GM19397 (cell line): ENCODE measurements around the gene PTPRK.

Experiments
- ATAC-seq: cut with Tn5 transposase; IDR thresholded peaks from one replicate; pipeline ENCODE4 v1.9.1; 2021; ENCODE audit warnings: mild to moderate bottlenecking, moderate library complexity; ENCODE audit not compliant: unreplicated experiment

The PTPRK gene

DNA sequence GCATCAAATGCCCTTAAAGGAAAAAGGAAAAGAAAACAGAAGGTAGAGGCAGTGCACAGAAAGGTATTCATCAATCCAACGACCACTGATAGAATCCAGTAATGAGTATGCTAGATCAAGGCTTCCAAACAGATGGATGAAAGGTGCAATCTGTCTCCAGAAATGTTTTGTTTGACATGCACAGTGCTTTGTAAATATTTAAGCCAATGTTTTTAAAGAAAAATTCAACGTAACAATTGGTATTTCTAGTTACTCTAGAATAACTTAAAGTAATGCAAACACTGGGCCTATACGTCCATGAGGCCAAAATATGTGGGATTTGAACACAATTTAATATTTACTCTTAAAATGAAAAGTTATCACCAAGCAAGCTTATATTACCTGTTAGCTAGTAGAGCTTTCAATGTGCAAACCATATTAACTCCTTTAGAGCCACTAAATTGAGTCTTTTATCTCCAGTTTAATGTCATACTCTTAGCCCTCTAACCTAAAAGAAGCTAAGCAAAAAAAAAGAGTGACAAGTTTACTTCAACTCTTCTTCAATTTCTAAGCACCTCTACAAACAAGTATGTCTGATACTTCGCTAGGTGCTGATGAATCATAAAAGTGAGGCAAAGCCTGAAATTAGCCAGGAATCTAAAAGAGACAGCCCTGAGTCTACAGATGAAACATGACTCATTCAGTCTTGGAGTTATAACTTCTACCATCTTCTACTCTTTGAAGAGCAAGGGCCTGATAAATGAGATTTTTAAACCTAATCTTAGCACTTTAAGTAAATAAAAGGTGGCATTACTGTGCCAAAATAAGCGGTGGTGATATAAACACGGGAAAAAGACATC lies 169.8 kb downstream of the PTPRK start:
- no peak for ATAC-seq

DNA sequence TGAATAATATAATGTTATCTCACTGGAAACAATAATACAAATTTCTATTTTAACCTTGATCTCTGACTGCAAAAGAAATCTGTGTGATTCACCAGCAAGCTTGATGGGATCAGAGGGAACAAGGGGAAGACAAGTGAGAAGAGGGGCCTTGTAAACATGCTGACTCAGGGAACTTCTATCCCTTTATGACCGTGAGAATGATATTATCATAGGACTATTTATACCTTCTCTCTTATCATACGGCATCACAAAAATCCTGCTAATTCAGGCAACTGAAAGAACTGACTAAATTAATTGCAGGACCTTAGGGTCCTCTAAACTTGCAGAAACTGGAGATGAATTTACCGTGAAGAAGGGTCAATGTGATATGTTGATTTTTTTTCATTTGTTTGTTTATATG lies 173.3 kb downstream of the PTPRK start:
- ATAC-seq, result no peak

DNA sequence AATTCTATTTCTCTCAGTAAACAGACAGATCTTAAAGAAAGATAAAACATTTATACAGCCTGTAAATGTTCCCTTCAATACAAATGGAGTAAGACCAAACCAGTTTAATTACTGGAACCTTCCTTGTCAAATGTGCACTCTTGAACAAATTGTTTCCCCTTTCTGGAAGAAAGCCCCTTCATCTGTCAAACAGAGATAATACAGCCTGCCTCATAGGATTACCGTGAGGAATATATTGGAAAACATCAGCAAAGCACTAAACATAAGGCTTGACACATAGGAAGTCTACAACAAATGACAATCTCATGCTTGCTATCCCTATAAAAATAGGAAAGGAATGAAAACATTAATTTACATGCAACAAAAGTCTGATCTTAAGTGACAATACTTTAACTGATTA lies 173.8 kb downstream of the PTPRK start:
- ATAC-seq, result no peak

DNA sequence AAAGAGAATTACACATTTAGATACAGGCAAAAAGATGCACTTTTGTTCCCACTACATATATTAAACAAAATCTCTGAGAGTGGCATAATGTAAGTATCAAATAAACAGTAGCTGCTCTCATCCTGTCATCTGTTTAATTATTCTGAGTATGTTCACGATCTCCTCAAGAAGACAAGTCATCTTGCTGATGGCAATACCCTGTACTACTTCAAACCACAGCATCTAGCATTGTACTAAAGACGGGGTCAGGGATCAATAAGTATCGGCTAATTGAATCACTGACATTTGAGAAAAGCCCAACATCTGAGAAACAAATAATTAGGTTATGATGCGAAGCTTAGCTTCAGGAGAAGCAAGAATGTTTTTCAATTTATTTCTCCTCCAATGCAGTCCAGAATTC lies 175.1 kb downstream of the PTPRK start:
- ATAC-seq, result no peak

DNA sequence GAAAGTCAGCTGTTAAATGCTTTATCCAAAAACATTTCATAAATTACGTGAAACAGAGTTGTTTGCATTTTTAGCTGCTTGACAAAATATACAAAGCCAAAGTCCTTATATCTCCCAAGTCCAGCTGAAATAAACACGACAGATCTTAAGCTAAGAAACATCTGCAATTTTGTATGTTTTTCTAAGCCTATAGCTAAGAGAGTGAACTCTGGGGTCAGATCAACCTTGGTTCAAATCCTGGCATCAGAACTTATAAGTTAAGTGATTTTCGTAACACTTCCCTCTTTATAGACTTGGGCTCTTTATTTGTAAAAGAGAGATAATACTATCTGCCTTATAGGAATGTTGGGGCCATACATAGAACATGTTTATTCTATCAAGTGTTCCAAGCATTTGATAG lies 176.7 kb downstream of the PTPRK start:
- no peak for ATAC-seq

DNA sequence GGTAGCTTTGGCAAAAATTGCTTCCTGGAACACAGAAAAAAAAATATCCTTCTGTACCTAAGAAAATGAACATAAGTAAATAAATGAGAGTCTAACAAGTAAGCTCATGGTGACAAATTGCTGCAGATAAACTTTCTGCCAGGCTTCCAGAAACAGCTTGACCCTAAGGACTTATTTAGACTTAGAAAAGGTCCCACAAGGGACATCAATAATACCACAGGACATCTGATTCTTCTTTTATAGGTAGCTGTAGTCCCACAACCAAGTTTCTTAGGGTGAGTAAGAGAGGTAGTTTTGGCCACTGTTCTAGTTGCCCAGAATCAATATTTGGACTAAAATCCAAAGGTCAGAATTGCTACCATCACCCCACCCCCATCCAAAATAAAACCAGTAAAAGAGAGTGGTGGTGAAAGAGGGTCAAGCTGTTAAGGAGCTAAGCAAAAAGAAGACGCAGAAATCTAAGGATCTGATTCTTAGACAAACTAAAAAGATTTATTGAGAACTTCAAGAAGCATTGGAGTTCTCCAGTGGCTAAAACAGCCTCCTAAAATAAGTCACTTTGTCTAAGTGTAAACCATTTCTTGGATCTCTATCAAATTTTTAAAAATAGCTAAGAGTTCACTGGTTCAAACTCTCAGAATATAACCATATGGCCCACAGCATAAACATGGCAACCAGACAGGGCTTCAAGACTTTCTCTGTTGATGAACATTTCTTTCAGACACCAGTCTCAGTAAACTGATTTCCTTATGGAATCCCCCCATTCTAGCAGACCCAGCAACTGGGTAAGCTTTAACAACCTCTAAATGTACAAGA lies 180.6 kb downstream of the PTPRK start:
- ATAC-seq, result no peak

DNA sequence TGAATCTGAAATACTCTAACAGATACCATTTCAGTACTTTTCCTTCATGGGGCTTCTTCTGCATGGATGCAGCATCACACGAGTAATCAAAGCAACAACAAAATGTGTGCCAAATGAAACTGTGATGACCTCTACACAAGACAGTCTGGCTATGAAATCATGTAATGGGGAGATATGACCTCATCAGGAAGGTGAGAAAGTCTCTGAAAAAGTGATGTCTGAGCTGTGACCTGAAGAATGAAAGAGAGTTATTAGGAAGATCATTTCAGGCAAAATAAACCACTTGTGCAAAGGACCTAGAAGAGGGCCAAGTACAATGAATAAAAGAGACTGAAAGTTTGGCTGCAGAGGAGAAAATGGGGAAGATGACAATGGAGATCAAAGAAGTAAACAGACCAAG lies 182.8 kb downstream of the PTPRK start:
- no peak for ATAC-seq

DNA sequence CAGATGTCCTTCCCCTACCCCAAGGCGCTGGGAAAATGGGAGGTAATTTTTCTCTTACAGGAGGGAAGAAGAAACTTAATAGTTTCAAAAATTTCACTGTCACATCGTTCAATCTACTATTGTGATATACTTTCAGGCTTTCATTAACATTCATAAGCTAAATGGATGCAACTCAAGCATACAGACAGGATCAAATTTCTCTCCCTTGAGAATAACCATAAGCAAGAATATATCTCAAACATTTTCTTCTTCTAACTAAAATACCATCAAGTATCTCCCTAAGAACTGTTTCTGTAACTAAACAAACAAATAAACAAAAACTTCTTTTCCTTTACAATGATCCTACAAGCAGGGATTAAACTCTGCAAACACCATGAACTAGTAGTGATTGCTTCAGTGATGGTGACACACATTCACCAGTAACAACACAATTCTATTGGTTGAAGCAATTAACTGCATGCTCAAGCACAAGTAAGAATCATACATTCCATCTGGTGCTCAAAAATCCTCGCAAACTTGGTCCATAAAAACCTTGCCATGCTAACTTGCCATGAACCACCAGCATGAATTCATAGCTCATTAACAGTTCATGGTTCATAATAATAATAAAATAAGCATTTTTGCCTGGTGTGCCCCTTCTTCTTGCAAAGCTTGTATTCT lies 183.8 kb downstream of the PTPRK start:
- ATAC-seq, result no peak

DNA sequence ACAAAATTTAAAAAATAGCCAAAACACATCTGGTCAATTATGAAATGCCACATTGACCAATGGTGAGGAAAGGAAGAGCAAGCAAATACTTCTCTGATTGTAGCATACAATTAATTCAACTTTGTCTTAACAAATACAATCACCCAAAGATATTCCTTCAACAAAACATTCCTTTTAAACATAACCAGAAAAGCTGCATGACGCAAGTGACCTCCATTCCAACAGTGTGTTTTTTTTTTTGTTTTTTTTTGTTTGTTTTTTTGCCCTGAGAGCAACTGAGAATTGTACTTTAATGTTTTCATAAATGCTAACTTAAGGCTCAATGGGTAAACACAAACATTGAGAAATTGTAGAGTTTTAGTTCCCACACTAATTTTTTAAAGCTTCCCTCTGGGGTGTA lies 184.4 kb downstream of the PTPRK start:
- no peak for ATAC-seq

DNA sequence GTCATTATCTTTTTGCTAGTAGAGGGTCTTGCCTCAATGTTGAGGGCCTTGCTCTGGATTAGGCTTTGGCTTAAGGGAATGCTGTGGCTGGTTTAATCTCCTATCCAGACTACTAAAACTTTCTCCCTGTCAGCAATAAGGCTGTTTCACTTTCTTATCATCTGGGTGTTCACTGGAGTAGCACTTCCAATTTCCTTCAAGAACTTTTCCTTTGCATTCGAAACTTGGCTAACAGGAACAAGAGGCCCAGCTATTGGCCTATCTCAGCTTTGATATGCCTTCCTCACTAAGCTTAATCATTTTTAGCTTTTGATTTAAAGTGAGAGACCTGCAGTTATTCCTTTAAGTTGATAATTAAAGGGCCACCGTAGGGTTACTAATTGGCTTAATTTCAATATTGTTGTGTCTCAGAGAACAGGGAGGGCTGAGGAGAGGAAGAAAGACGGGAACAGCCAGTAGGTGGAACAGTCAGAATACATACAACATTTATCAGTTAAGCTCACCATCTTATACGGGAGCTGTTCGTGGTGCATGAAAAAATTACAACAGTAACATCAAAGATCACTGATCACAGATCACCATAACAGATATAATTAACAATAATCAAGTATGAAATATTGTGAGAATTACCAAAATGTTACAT lies 186.7 kb downstream of the PTPRK start:
- ATAC-seq, result no peak

DNA sequence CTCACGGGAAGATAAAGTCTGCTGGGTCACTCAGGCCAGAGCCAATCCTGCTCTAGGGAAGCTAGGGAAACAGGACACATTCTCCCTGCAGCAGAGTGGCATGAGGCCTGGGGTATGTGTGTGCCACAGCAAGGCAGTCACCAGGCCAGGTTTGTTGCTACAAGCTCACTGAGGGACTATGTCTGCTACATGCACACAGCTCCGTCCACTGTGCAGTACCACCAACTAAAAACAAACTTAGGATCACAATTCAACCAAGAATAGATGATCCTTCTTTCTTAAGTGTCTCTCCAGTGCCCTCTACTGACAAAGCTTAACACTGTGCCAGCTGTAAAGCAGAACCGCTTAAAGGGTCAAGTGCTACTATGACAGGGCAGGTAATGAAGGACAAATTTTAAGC lies 192.5 kb downstream of the PTPRK start:
- ATAC-seq, result no peak

DNA sequence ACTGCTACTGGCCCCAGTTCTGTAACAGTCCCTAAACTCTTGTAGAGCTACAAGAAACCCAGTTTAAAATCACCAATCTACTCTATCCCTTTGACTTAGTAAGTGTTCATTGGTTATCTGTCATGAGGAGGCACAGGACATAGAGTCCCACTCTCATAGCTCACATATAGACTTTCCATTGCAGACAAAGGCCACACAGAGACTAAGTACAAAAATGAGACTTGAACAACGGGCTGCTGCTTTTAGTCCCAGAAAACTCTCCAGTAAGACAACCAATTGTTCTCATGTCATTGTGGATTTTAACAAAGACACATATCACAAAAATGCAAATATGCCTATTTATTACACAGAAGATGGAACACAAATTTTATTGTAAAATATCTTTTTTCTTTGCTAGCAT lies 197.4 kb downstream of the PTPRK start:
- ATAC-seq, result no peak

DNA sequence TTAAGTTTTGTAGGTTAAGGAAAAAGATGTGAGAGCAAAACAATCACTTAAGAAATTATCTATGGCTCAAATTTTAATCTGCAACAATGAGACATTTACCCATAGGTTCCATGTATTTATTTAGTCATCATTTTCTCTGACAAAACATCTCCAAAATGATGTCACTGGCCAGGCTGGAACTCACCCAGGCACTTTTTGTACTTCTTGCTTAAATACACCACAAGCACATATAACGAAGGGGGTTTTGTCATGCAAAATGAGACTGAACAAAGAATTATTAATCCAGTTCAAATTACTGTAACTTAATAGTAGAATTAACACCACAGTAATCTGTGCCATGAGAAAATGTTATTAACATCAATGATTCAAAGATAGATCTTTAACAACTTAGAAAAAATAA lies 200.5 kb downstream of the PTPRK start:
- no peak for ATAC-seq

DNA sequence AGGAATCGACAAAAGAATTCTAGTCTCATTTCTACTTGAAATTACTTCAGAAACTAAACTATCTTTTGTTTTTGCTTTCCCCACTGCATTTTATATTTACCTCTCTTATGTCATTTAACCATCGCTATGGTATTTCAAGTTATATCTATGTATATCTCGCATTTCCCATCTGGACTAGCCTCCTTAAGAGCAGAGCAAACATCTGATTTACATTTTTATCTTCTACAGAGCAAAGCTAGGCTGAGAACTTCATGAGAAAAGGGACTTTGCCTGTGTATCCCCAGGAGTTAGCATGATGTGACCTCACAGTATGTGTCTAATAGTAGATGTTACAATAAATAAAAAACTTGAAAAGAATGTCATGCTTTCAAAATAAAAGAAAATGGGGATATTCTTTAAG lies 201.2 kb downstream of the PTPRK start:
- ATAC-seq, result no peak

DNA sequence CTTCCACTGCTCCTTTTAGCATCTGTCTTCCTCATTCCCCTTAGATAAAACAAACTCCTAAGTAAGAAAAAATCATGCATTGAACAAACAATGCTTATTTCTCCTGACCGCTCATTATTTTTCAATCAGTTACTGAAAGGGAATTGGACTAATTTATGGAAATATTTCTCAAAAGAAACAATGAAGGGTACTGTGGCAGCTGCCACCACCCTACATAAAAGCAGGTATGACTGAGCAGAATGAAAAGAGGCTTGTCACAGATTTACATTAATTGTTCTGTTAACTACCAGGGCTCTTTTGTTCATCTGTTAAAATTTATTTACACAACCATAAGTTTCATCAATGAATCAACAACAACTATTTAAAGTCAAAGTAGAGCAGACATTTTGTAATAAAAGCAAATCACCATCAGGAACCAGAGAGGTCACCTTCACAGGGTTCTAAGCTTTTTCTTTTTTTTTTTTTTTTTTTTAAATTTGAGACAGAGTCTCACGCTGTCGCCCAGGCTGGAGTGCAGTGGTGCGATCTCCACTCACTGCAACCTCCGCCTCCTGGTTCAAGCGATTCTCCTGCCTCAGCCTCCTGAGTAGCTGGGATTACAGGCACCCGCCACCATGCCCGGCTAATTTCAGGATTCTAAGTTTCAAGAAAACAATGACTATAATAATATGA lies 204.0 kb downstream of the PTPRK start:
- ATAC-seq, result no peak

DNA sequence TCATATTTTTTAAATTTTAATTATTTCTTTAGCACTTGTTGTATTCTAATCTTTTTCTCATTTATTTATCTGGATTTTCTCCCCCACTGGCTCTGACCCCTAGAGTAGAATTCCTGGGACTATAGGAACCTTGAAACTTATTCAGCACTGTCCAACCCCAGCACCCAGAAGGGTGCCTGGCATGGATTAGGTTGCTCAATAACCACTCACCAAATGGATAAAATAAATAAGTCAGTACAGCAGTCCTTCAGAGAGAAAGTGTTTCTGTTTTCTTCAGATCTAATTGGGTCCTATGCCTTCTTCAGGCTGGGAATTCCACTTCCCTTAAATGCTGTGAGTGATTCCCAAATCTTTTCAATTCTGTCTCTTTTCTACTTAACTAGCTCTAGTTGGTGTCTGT lies 206.2 kb downstream of the PTPRK start:
- no peak for ATAC-seq

DNA sequence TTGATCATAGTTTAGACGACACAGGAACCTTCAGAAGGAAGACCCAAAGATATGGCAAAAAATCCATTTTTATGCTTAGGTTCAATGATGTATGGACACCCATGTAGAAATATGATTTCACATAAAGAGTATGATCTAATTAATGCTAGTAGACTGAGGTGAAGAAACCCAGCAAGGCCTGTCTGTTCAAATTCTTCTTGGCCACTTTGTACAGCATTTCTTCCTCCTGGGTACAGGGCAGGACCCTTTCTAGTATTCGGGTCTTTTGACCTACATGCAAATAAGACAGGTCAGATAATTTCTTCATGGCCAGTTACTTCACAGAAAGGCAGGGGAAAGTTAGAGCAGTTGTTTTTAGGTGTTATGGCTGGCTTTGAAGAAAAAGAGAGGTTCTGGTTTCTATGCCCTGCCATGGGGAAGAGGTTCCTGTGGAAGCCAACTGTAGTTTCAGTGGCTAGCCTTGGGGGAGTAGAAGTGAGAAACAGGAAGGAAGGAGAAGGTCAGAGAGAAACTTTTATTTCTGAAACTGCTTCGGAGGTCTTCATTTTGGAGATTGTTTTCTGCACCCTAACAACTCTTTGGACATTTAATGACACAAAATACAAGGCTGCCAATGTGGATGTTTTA lies 208.3 kb downstream of the PTPRK start:
- no peak for ATAC-seq

DNA sequence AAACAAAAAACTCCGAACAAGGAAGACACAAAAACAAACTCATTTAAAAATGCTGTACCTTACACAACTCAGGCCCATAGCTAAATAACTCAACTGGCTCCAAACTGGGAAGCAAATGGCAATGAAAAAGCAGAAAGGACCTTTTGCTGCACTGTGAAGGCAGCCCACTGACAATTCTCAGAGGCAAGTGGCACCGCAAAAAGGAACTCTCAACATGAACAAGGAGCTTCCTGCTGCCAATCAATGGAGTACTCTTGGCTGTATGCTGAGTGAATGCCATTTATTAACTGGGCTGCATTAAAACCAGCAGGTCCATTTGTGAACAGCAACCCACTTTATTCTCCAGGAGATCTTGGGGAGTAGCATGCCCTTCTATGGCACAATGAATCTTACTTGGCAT lies 209.9 kb downstream of the PTPRK start:
- no peak for ATAC-seq

DNA sequence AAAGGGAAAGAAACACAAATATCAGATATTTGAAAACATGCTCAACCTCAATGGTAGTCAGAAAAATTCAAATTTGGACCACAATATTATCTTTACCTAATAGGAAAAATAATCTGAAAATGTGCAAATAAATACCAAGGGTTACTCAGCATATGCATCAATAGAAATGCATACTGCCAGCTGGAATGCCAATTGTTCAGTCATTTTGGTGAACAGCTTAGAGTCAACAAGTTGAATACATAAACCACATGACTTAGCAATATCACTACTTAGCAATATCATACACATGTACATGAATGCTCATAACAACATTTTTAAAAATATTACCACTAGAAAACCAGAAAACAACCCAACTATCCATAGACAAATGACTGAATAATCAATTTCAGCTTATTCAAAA lies 212.7 kb downstream of the PTPRK start:
- no peak for ATAC-seq

DNA sequence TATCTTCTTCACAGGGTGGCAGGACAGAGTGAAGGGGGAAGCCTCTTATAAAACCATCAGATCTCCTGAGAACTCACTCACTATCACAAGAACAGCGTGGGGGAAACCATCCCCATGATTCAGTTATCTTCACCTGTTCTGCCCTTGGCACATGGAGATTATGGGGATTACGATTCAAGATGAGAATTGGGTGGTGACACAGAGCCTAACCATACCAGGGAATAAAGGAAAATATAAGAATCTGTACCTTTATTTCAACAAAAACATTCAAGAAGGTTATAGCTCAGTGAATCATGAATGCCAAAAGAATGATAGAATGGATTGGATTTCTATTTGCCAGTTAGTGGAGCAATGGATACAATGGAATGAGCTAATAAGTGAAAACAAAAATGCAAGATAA lies 214.4 kb downstream of the PTPRK start:
- no peak for ATAC-seq
